Mesothelial cell of epicardium (in vitro differentiated cells): Measurements from ENCODE around the gene SHC1. TPM values are rescaled to one million over a fixed set of nuclear protein-coding genes. Genes with fewer than 3 reads are reported as not detected.

Experiments
- DNase-seq, 2 experiments: peaks; one replicate each; pipeline ENCODE4 v3.0.0; 2021; ENCODE audit warnings: low spot score in 2 of 2; ENCODE audit not compliant: unreplicated experiment in 2 of 2
- H3K27ac Mint-ChIP-seq: 2 replicates; pipeline ENCODE4 v1.8.0; 2021; ENCODE audit warnings: mixed read lengths
- H3K27me3 Mint-ChIP-seq: 2 replicates; pipeline ENCODE4 v1.8.0; 2021; ENCODE audit warnings: low read depth, mixed read lengths
- H3K36me3 Mint-ChIP-seq: 2 replicates; pipeline ENCODE4 v1.8.0; 2021; ENCODE audit warnings: mixed read lengths
- H3K4me1 Mint-ChIP-seq: 2 replicates; pipeline ENCODE4 v1.8.0; 2021; ENCODE audit warnings: mixed read lengths
- H3K4me3 Mint-ChIP-seq: 2 replicates; pipeline ENCODE4 v1.8.0; 2021; ENCODE audit warnings: mild to moderate bottlenecking, moderate library complexity, mixed read lengths
- H3K9me3 Mint-ChIP-seq: 2 replicates; pipeline ENCODE4 v1.8.0; 2021; ENCODE audit warnings: mixed read lengths
- CTCF ChIP-seq: fragments of 200-600 bp; sonication (generic); IDR thresholded peaks from one replicate; pipeline ENCODE4 v1.5.0; 2021; ENCODE audit warnings: antibody characterized with exemption; ENCODE audit not compliant: unreplicated experiment
- total RNA-seq: library from RNA; stranded (reverse); gene quantifications from 3 replicates; pipeline ENCODE4 v1.2.1, GENCODE V29; 2021

The SHC1 gene
- total RNA-seq, 1 donor from 2014 or later = 115 TPM

- no peaks in the 10 kb centered on the region for H3K36me3 Mint-ChIP-seq
- H3K27me3 Mint-ChIP-seq = no peaks in the 10 kb centered on the region
- TF ChIP-seq CTCF = no peak
- H3K27ac Mint-ChIP-seq = peak overlapping the region; percentile 97
- H3K4me1 Mint-ChIP-seq = peaks cover 66% of the 10 kb centered on the region
- H3K4me3 Mint-ChIP-seq = peak overlapping the region; percentile 85
- no peak for DNase-seq
- no peaks in the 10 kb centered on the region for H3K9me3 Mint-ChIP-seq
Measured at GRCh38 chr1:154956544-154956941, 14.0 kb downstream of the SHC1 start.

DNA sequence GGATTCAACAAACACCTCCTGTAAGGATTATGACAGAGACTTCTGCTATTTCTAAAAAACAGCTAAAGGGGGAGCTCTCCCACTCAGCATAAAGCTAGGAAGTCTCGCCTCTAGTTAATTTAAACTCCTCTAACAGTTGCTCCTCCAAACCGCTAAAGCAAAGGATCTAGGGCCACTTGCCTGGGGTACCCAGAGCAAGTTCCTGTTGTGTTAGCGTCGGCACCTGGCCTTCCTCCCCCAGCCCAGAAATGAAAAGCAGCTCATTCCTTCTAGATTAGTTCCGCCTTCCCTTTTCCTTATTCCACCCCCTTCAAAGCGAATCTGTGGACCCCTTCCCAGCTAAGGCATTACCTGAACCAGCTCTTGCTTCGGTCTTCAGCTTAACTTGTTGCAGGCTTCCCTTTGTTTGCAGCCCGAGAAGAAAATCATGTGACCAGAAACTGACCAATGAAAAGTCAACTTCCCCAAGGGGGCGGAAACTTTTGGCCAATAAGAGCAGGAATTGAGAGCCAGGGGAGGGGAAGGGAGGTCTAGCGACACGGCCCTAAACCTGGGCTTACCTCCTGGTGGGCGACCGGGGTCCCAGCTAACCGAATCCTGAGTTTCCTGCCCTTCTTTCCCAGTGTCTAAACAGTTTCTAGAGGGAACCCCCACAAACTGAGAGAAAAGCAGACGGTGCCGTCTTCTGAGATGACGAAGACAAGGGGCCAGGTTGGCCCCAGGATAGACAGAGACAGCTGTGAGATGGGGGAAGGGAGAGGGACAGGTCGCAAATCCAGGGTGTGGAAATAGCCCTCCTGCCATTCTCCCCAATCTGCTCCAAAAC, 14.6 kb downstream of the SHC1 start, which contains the start of gene PBXIP1:
Gene PBXIP1, minus strand, starts transcription at position 382 of the 826 bp plus-strand sequence. CDS start 2,378 bp downstream, outside the sequence.
- peaks cover under 1% of the 10 kb centered on the region for H3K36me3 Mint-ChIP-seq
- H3K27me3 Mint-ChIP-seq = no peaks in the 10 kb centered on the region
- peak within 1 kb of the TSS; percentile 97 for H3K27ac Mint-ChIP-seq
- peak; percentile 58 to 80 for DNase-seq
- H3K4me3 Mint-ChIP-seq = peak within 1 kb of the TSS; percentile 85
- TF ChIP-seq CTCF = no peak
- H3K4me1 Mint-ChIP-seq = peaks cover 64% of the 10 kb centered on the region
- no peaks in the 10 kb centered on the region for H3K9me3 Mint-ChIP-seq

DNA sequence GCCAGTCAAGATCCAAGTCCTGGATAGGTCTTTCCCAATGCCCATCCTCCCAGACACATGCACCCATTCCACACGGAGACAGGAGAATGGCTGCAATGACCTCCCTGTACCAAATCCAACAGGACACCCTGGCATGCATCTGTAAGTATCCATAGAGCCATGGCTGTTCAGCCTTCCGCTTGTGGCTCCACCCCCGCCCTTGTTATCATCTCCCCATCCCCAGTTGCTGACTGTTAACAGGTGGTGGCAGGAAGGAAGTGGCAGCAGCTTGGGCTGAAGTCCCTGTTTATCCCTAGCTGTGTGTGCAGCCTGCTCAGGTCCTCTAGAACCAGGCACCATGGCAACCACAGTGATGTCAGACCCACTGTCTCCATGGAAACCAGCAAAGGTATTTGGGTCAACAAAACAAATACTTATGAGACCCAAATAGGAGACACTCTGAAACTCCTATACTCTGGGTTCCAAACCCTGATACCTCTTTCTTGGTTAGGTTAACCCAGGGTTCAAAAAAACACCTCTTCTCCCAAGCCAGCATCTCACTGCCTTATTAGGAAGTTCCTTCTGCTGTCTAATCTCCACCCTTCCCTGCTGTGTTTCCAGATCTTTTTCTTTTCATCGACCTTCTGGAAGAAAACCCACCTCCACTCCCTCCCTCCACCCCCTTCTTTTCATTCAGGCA, 15.4 kb downstream of the SHC1 start:
- no peaks in the 10 kb centered on the region for H3K27me3 Mint-ChIP-seq

DNA sequence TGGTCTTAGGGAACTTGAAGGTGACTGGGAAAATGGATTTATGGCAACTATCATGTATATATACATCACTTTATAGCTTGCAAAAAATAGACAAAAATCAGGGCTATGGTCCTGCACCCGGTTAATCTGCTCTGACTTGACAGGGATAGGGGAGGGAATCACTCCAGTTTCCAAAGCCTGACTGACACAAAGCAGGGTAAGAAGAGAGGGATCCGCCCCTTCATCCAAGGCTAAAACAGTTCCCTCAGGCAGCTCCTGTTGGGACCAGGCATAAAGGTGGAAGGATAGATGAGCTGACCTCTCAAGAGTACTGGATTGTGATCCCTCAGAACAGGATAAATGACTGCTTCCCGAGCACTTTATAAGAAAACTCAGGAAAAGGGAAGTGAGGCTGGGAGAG, 16.0 kb downstream of the SHC1 start:
- peaks cover 56% of the 10 kb centered on the region for H3K4me1 Mint-ChIP-seq
- no peaks in the 10 kb centered on the region for H3K27me3 Mint-ChIP-seq
- DNase-seq = no peak
- no peak for TF ChIP-seq CTCF
- peak overlapping the region; percentile 97 for H3K27ac Mint-ChIP-seq
- H3K9me3 Mint-ChIP-seq = no peaks in the 10 kb centered on the region
- peak overlapping the region; percentile 85 for H3K4me3 Mint-ChIP-seq
- peaks cover 6% of the 10 kb centered on the region for H3K36me3 Mint-ChIP-seq

More for the DNA sequence above, 15.4 kb downstream of the SHC1 start:
- Mint-ChIP-seq H3K4me1 (peaks cover 56% of the 10 kb centered on the region), H3K9me3 (no peaks in the 10 kb centered on the region), H3K36me3 (peaks cover 6% of the 10 kb centered on the region), H3K27ac (peak overlapping the region; percentile 97), H3K4me3 (peak overlapping the region; percentile 85)
- no peak for DNase-seq
- TF ChIP-seq CTCF = no peak

- Mint-ChIP-seq H3K27ac (no peak overlapping the region), H3K36me3 (peaks cover 9% of the 10 kb centered on the region), H3K4me3 (no peak overlapping the region), H3K9me3 (no peaks in the 10 kb centered on the region), H3K4me1 (peaks cover 56% of the 10 kb centered on the region), H3K27me3 (no peaks in the 10 kb centered on the region)
- no peak for TF ChIP-seq CTCF
- no peak for DNase-seq
Measured at GRCh38 chr1:154953611-154954038, 16.9 kb downstream of the SHC1 start.
